NCI-H146 treated with DMSO at 0.1 percent for 48 hours (cell line): ENCODE measurements around the gene MSX1.
"Not testable (repeated sequence)": the region's sequence is repeated elsewhere in the genome, so short reads cannot be mapped to it uniquely, and the experiment has no call there.

Experiments
- DNase-seq: peaks from one replicate; lab custom pipeline; 2025; ENCODE audit not compliant: unreplicated experiment; lab: John Stamatoyannopoulos, UW

MSX1 gene

DNA sequence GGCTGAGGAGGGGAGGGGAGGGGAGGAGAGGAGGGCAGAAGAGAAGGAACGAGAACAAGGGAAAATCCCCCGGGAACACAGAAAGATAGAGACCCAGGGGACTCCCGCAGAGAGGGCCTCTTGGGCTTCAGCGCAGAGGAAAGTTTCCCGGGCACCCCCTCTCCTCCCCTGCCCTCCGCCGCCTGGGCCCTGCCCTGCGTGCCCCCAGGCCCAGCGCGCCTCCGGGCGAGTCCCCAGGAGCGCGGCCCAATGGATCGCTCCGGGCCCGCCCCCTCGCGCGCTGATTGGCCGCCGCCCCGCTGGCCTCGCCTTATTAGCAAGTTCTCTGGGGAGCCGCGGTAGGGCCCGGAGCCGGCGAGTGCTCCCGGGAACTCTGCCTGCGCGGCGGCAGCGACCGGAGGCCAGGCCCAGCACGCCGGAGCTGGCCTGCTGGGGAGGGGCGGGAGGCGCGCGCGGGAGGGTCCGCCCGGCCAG lies at the start of gene MSX1:
MSX1 (plus strand) TSS at position 341 of the 474 bp plus-strand sequence. CDS start 235 bp downstream, outside the sequence.
- DNase-seq: no peak

DNA sequence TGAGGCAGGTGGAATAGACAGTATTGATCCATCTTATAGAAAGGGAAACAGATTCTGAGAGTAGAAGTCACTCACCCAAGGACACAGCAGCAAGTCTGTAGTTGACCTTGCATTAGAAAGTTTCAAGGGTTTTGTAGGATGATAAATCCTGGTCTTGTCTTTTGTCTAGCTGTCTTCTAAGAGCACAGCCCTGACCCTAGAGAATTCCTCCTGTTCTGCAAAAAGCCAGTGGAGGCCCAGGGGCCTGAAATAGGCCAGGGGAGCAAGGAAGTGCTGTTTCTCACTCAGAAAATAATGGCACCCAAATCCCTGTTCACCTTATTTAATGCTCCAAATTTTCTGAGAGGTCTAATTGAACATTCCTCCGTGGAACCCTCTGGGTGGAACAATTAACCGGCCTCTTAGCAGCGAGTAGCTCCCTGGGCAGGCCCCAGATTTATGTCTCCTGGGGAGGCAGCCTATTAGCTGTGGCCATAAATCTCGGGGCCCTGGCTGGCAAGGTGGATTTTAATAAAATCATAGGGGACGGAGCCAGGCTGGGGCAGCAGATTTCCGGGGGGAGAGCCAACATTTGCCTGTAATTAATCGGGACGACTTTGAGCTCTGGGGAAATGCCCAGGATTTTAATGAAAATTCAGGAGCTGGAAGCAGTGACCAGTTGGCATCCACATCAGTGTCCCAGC lies 49.2 kb upstream of the MSX1 start:
- DNase-seq: no peak

DNA sequence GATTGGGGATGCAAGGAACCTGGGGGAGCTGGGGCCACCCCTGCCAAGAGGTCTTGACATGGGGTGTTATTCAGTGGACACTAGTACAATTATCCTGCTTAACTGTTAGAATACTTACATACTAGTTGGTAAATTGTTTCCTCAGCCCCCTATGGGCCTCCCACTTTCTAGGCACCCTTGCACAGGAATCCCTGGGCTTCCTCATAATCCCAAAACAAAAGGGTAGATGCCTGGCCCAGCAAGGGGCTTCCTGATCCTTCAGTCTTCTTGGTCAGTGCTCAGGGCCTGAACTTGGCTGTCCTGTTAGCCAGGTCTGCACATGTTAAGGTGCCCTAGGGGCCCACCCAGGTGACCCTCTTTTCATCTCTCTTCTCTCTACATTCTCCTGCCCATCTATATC lies 48.7 kb upstream of the MSX1 start:
- no peak for DNase-seq

DNA sequence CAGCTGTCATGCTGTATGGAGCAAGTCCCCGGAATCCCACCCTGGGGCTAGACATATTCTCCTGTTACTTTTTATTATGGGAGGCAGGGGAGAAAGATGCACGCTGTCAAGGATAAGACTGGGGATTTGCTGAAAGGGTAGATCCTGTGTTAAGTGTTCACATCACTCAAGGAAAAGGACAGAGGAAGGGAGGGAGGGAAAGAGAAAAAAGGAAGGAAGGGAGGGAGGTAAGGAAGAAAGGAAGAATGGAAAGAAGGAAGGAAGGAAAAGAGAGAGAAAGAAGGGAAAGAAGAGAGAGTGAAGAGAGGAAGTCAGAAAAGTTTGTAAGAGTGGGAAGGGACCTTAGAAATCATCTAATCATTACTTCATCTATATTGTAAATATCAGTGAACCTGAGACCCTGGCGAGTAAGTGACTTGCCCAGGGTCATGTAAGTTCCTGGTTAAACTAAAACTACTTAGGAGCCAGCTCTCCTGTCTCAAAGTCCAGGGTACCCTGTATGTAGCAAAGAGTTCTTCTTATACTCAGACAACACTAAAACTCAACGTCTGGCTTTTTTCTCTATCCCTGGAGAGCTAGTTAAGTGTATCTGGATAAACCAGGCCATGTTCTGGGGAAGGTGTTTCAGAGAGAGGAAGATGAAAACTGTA lies 47.2 kb upstream of the MSX1 start:
- DNase-seq: no peak

GRCh38 chr4:4818415-4819212 lies 40.9 kb upstream of the MSX1 start:
- DNase-seq: no peak

DNA sequence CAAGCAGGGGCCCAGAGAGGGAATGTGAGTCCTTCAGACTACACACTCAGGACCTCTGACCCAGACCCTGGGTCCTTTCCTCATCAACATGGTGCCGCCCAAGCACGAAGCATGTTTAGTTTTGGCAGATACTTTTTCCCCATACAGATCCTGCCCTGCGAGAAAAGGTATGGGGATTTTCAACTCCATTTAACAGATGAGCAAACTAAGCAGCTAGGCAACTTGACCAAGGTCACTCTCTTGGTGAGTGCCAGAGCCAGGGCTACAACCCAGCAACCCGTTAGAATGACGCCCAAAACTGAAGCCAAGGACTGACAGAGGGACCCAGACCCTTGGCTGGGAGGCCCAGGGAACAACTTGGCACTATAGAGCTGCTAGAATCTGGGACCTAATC lies 40.3 kb upstream of the MSX1 start:
- DNase-seq: no peak

DNA sequence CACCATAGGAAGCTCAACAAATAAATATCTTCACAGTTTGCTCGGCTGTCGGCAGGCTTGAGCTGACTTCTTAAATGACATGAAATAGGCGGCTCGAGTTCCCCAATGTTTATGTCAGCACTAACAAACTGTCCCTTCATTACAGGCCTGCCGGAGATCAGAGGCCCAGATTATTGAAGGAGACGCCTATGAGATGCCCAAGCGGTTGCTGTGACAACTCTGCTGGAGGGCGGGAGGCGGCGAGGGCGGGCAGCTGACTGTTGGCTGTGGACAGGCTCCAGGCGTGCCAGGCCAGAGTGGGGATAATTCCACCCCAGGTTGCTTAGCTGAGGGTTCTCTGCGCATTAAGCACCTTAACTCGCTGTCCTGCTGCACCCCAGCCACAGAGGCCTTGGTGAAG lies 39.2 kb upstream of the MSX1 start:
- DNase-seq: no peak

- no peak for DNase-seq
Observed at GRCh38 chr4:4820739-4821138, 38.7 kb upstream of the MSX1 start.

- no peak for DNase-seq
Observed at GRCh38 chr4:4821577-4821976, 37.9 kb upstream of the MSX1 start.

DNA sequence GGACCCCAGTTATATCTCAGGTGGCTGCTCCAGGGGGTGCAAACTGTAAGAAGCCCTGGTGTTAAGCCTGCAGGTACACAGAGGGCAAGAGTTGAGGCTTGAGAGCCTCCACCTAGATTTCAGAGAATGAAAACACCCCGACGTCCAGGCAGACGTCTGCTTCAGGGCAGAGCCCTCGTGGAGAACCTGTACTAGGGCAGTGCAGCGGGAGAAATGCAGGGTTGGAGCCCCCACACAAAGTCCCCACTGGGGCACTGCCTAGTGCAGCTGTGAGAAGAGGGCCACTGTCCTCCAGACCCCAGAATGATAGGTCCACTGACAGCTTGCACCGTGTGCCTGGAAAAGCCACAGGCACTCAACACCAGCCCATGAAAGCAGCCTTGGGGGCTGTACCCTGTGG lies 37.2 kb upstream of the MSX1 start:
- not testable (repeated sequence) for DNase-seq

- no peak for DNase-seq
Observed at GRCh38 chr4:4823621-4824162, 35.8 kb upstream of the MSX1 start.

- no peak for DNase-seq
Observed at GRCh38 chr4:4824232-4824631, 35.2 kb upstream of the MSX1 start.

GRCh38 chr4:4825431-4825830 lies 34.0 kb upstream of the MSX1 start:
- no peak for DNase-seq

DNA sequence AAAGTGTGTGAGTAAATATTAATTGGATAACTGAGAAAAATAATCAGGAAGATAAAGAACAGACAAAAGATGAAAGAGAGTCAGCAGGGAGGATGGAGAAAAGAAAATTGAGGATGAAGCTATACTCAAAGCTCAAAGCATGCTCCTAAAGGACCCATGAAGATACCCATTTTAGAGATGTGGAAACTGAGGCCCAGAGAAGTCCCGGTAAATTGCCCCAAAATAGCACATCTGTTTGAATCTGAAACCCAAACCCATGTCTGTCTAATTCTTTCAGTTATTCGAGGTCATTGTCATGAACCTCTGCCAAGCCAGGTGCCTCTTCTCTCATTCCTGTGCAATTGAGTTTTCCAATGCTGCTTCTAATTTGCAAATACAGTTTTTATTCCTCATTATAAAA lies 29.6 kb upstream of the MSX1 start:
- no peak for DNase-seq

DNA sequence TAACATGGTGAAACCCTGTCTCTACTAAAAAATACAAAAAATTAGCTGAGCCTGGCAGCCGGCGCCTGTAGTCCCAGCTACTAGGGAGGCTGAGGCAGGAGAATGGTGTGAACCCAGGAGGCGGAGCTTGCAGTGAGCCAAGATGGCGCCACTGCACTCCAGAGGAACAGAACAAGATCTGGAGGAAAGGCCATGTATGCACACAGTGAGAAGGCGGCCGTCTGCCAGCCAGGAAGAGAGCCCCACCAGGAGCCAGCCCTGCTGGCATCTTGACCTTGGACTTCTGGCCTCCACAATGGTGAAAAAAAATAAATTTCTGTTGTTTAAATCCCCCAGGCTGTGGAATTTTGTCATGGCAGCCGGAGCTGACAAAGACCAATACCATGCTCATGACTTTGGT lies 28.2 kb upstream of the MSX1 start:
- no peak for DNase-seq

- DNase-seq: no peak
Observed at GRCh38 chr4:4831825-4832224, 27.6 kb upstream of the MSX1 start.

DNA sequence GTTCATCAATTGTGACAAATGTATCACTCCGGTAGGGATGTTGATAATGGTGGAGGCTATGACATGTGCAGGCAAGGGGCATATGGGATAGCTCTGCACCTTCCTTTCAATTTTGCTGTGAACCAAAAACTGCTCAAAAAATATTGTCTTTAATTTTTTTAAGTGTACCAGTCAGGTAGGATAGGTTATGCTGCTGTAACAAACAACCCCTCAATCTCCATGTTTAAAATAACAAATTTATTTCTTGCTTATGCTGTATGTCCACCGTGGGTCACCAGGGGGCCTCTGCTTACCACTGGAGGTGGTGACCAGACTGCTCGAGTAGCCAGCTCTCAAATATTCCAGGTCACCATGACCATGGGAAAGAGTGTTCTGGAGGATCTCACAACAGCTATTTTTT lies 23.4 kb upstream of the MSX1 start:
- no peak for DNase-seq

- DNase-seq: no peak
Observed at GRCh38 chr4:4837316-4837715, 22.1 kb upstream of the MSX1 start.

GRCh38 chr4:4838051-4838935 lies 21.2 kb upstream of the MSX1 start:
- no peak for DNase-seq

GRCh38 chr4:4838936-4839810 lies 20.3 kb upstream of the MSX1 start:
- DNase-seq: no peak
